ENCODE data around the gene ERC2.

ERC2 gene

GRCh38 chr3:55818485-55818884, 649.8 kb downstream of the ERC2 start:
- TF ChIP-seq CTCF (IDR thresholded peaks at IDR 0.05; ENCODE audit: low read depth, low read length, missing control alignments), result no peak
- no peak for DNase-seq (ENCODE audit: extremely low read depth, low read depth)
- no peak overlapping the region for H3K4me3 ChIP-seq (replicated peaks; ENCODE audit: low read depth, low read length)

GRCh38 chr3:55816794-55817576, 651.3 kb downstream of the ERC2 start:
- peak; percentile 5 for TF ChIP-seq CTCF (IDR thresholded peaks at IDR 0.05; ENCODE audit: low read depth, low read length, missing control alignments)
- no peak overlapping the region for H3K4me3 ChIP-seq (replicated peaks; ENCODE audit: low read depth, low read length)
- no peak for DNase-seq (ENCODE audit: extremely low read depth, low read depth)

- no peak for DNase-seq (ENCODE audit: extremely low read depth, low read depth)
- H3K4me3 ChIP-seq (replicated peaks; ENCODE audit: low read depth, low read length), result no peak overlapping the region
- TF ChIP-seq CTCF (IDR thresholded peaks at IDR 0.05; ENCODE audit: low read depth, low read length, missing control alignments), result no peak
Measured at GRCh38 chr3:55815262-55815661, 653.0 kb downstream of the ERC2 start.

- no peak for DNase-seq (ENCODE audit: extremely low read depth, low read depth)
- H3K4me3 ChIP-seq (replicated peaks; ENCODE audit: low read depth, low read length), result no peak overlapping the region
- TF ChIP-seq CTCF (IDR thresholded peaks at IDR 0.05; ENCODE audit: low read depth, low read length, missing control alignments), result no peak
Measured at GRCh38 chr3:55813268-55814097, 654.8 kb downstream of the ERC2 start.

GRCh38 chr3:55812394-55813013, 655.8 kb downstream of the ERC2 start:
- no peak for TF ChIP-seq CTCF (IDR thresholded peaks at IDR 0.05; ENCODE audit: low read depth, low read length, missing control alignments)
- no peak overlapping the region for H3K4me3 ChIP-seq (replicated peaks; ENCODE audit: low read depth, low read length)
- DNase-seq (ENCODE audit: extremely low read depth, low read depth), result no peak

- TF ChIP-seq CTCF (IDR thresholded peaks at IDR 0.05; ENCODE audit: low read depth, low read length, missing control alignments), result no peak
- no peak for DNase-seq (ENCODE audit: extremely low read depth, low read depth)
- H3K4me3 ChIP-seq (replicated peaks; ENCODE audit: low read depth, low read length), result no peak overlapping the region
Measured at GRCh38 chr3:55807210-55807609, 661.1 kb downstream of the ERC2 start.
